ENCODE measurements around the gene FBXL15.
A peak's percentile ranks its signal among the peaks of the same experiment; 100 is the strongest.

FBXL15 gene

DNA sequence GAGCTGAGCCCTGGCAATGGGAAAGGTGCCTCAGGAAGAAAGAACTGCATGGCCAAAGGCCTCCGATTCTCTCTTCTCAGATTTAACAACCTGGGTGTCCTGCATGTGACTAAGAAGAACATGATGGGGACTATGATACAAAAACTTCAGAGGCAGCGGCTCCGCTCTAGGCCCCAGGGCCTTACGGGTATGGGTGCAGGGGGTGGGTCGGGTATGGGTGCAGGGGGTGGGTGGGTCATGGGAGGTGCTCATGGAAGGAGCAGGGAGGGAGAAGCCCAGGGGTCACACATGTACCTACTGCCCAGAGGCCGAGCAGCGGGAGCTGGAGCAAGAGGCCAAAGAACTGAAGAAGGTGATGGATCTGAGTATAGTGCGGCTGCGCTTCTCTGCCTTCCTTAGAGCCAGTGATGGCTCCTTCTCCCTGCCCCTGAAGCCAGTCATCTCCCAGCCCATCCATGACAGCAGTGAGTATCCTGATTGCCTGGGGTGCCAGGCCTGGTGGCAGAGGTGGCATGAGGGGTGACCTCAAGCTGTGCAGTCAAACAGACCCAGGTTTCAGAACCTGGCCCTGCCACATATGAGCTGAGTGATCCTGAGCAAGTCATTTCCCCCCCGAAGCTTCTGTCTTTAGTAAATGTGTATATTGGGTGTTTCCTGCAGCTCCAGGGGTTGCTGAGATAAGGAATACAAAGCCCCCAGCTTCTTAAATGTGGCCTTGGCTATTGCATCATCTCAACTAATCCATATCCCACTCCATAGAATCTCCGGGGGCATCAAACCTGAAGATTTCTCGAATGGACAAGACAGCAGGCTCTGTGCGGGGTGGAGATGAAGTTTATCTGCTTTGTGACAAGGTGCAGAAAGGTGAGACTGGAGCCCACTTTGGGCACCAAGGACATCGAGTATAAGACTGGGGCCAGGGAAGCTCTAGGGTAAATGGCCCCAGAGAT, 23.1 kb upstream of the FBXL15 start:
- DNase-seq (no peak), ATAC-seq (no peak)

DNA sequence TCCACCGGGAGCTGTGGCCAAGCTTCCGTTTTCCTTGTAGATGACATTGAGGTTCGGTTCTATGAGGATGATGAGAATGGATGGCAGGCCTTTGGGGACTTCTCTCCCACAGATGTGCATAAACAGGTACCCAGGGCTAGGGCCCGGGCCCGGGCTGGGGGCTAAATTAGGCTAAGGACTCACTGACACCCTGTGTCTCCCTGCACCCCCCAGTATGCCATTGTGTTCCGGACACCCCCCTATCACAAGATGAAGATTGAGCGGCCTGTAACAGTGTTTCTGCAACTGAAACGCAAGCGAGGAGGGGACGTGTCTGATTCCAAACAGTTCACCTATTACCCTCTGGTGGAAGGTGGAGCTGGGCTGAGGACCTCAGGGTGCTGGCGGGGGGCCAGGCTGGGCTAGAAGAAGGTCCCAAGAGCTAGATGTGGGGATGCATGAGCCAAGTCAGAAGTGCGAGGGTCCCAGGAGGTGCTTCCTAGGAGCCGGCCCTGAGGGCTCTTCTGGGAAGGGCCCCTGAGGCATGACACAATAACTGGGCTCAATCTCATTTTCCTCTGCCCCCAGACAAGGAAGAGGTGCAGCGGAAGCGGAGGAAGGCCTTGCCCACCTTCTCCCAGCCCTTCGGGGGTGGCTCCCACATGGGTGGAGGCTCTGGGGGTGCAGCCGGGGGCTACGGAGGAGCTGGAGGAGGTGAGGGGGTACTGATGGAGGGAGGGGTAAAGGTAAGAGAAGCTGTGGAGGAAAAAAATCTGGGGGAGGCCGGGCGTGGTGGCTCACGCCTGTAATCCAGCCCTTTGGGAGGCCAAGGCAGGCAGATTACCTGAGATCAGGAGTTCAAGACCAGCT, 22.2 kb upstream of the FBXL15 start:
- DNase-seq (no peak), ATAC-seq (no peak)

DNA sequence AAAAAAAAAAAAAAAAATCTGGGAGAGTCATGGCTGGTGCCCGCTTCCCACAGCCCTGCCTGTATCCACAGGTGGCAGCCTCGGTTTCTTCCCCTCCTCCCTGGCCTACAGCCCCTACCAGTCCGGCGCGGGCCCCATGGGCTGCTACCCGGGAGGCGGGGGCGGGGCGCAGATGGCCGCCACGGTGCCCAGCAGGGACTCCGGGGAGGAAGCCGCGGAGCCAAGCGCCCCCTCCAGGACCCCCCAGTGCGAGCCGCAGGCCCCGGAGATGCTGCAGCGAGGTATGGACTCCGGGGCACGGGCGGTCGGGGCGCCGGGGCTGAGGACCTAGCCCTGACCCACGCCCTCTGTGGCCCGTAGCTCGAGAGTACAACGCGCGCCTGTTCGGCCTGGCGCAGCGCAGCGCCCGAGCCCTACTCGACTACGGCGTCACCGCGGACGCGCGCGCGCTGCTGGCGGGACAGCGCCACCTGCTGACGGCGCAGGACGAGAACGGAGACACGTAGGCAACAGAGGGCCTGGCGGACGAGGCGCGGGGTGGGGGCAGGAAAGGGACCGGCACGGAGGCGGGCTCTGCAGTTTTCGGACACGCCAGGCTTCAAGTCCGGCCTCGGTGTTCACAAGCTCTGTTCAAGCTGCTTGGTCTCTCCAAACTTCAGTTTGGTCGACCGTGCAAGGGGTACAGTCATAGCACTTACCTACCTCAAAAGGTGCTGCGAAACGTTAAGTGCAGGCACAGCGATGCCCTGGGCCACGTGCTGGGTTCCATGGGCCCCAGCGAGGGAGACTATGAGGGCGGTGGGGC, 21.2 kb upstream of the FBXL15 start:
- peak; percentile 93 for DNase-seq
- peak; percentile 69 for ATAC-seq

DNA sequence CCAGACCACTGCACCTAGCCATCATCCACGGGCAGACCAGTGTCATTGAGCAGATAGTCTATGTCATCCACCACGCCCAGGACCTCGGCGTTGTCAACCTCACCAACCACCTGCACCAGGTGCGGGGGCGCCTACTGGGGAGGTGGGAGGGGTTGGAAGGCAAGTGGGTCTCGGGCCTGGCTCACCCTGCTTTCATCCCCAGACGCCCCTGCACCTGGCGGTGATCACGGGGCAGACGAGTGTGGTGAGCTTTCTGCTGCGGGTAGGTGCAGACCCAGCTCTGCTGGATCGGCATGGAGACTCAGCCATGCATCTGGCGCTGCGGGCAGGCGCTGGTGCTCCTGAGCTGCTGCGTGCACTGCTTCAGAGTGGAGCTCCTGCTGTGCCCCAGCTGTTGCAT, 20.6 kb upstream of the FBXL15 start:
- DNase-seq (no peak), ATAC-seq (no peak)

- ATAC-seq (no peak), DNase-seq (no peak)
Observed at GRCh38 chr10:102400598-102401341, 19.9 kb upstream of the FBXL15 start.

GRCh38 chr10:102401342-102401654, 19.3 kb upstream of the FBXL15 start:
- DNase-seq = no peak
- ATAC-seq = no peak

GRCh38 chr10:102401735-102402511, 18.7 kb upstream of the FBXL15 start:
- ATAC-seq (no peak), DNase-seq (no peak)

- DNase-seq (no peak), ATAC-seq (no peak)
Observed at GRCh38 chr10:102402512-102402896, 18.1 kb upstream of the FBXL15 start.

GRCh38 chr10:102403115-102403514, 17.5 kb upstream of the FBXL15 start:
- ATAC-seq = no peak
- no peak for DNase-seq

DNA sequence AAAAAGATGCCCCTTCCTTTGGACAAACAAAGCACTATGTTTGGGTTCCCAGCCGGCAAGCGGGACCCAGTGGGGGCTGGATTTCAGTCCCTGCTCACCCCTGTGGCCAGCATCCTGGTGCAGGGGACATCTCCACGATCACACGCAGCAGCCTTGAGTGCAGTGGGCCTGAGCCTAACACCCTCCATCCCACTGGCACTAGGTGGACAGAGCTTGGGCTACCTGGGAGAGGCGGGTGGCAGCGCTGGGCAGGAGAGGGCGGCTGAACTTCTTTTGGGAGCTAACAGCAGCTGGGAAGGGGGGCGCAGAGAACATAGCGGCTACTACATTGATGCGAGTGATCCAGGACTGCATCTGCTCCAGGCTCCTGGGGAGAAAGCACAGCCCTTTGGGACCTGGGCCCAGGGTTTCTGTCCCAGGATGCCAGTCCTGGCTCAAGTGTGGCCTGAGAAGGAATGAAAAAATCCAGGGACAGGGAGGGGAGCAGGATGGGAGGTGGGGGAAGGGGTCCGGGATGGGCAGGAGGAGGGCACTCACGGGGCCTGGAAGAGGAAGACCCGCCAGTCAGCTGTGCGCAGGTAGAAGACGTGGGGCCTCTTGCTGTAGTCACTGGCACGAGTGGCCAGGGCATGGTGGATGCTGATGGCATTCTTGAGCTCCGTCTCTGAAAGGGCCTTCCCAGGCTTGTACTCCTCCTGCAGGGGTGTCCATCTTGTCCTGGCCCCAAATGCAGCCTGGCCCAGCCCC, 16.1 kb upstream of the FBXL15 start:
- ATAC-seq (no peak), DNase-seq (peak; percentile 24)

DNA sequence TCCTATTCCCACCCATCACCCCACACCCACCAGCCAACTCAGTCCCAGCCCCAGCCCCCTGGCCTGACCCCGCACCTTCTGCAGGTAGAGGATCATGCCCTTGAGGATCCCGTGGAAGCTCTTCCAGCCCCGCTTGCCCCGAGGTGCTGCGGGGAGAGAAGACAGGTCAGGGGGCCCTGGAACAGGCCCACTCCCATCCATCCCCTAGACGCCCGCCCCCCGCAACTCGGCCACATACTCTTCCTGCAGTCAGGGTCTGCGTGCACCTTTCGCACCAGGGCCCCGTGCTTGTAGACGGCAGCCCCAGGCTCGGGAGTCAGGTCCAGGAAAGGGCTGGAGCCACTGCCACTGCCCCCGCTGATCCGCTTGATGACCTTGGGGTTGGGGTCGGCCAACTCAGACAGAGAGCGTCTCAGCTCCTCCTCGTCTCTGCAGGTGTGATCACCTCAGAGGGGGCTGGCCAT, 15.5 kb upstream of the FBXL15 start:
- no peak for ATAC-seq
- DNase-seq = no peak

GRCh38 chr10:102405632-102406031, 15.0 kb upstream of the FBXL15 start:
- DNase-seq (peak; percentile 27), ATAC-seq (no peak)

GRCh38 chr10:102406815-102407214, 13.8 kb upstream of the FBXL15 start:
- ATAC-seq (no peak), DNase-seq (no peak)

- ATAC-seq (no peak), DNase-seq (no peak)
Observed at GRCh38 chr10:102407425-102408130, 13.1 kb upstream of the FBXL15 start.

- DNase-seq = no peak
- no peak for ATAC-seq
Observed at GRCh38 chr10:102408131-102408727, 12.4 kb upstream of the FBXL15 start.

DNA sequence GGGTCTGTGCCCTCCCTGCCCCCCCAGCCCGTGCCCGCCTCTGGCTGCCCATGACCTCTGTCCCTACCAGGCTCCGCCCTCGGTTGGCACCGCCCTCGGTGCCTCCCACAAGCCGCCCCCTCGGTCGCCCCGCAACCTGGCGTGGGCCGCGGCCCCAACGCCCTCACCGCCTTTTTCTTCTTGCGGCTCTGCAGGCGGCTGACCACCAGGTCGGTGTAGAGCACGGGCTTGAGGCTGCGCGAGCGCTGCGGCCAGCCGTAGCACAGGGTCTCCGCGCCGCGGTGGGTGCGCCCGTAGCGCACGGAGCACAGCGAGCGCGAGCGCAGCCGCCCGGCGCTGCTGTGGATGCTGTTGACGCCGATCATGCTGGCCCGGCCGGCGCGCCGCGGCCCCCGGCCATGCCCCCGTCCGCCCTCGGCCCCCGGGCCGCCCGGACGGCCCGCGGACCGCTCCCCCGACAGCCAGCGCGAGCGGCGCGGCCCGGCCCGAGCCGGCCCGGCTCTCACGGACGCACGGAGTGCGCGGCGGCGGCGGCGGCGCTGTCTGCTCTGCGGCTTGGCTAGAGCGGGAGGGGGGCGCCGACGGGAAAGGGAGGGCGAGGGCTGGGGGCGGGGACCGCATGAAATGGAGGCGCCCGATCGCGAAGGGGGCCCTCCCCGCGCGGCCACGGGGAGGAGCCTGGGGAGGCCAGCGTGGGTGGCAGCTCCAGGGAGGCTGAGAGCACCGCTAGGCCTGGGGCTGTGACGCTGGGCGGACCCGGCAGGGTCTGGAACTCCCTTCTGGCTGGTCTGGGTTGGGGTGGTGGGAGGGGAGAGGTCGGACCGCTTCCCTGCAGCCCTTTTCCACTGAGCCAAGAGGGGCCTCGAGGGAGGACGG, 11.7 kb upstream of the FBXL15 start:
- DNase-seq = peak; percentile 87

DNA sequence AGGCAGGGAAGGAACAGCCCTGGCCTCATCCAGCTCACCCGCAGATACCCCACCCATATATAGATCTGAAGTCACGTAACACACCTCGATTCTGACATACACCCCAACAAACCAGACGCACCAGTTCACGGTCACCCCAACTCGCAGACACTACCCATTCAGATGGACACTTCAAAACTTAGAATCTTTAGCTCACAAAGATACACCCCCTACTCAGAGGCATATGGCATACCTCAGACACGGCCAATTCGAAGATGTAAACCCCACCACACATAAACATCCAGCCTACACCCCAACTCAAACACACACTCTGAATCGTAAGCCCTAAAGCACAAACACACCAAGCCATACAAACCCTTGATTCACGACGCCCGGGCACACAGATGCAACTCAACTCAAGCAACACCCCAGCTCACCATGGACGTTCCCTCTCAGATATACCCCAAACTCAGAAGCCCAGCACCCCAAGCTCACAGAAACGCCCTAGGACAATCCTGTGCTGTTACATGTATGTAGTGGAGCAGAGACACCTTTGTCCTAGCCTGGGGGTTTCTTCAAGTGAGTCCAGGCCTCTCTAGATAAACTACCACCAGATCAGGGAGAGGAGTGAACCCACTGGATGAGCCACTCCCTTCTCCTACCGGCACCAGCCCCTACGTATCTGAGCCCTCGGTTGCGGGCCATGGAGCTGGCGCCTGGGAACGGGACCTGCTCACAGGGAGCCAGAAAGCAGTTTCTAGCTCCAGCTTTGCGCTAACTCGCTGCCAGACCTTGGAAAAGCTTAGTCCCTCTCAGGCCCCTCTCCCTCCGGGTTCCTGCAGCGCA, 10.8 kb upstream of the FBXL15 start:
- ATAC-seq (no peak), DNase-seq (no peak)

More for the DNA sequence above, 11.7 kb upstream of the FBXL15 start:
- peak; percentile 64 for ATAC-seq
